Gastrocnemius medialis (tissue), 4 donors: Measurements from ENCODE around the gene KCNIP4. TPM values are rescaled to one million over a fixed set of nuclear protein-coding genes. Genes with fewer than 3 reads are reported as not detected.

Experiments used
- ATAC-seq, 2 donors: fragments of 150-250 bp; one replicate each; pipeline ENCODE4 v1.9.1; 2016
- DNase-seq, 2 donors: peaks; one replicate each; pipeline ENCODE4 v3.0.0-alpha.2; 2019
- H3K27ac ChIP-seq, 4 donors: fragments of 200-600 bp; sonication (generic); 1 replicate in 1 of 4; 2 replicates in 3 of 4; pipeline ENCODE4 v1.5.1; 2016 to 2018; ENCODE audit warnings: mild to moderate bottlenecking in 2 of 4, moderate library complexity in 1 of 4
- H3K27me3 ChIP-seq, 3 donors: fragments of 200-600 bp; sonication (generic) in 2 of 3; 1 replicate in 1 of 3; 2 replicates in 2 of 3; pipeline versions ENCODE4 v1.5.1 to v1.6.0; 2016 to 2019; ENCODE audit warnings: mild to moderate bottlenecking in 1 of 3, moderate library complexity in 1 of 3
- H3K36me3 ChIP-seq, 2 donors: fragments of 200-600 bp; sonication (generic) in 1 of 2; one replicate each; pipeline ENCODE4 v1.5.1; 2017 to 2018
- H3K4me1 ChIP-seq, 2 donors: fragments of 200-600 bp; sonication (generic) in 1 of 2; one replicate each; pipeline ENCODE4 v1.5.1; 2016 to 2017; ENCODE audit warnings: mild to moderate bottlenecking in 2 of 2
- H3K4me3 ChIP-seq, 4 donors: fragments of 200-600 bp; sonication (generic) in 3 of 4; 1 replicate in 1 of 4; 2 replicates in 3 of 4; pipeline ENCODE4 v1.5.1; 2016 to 2019; ENCODE audit warnings: mild to moderate bottlenecking in 2 of 4
- H3K9me3 ChIP-seq, 3 donors: fragments of 200-600 bp; sonication (generic) in 2 of 3; 1 replicate in 1 of 3; 2 replicates in 2 of 3; pipeline ENCODE4 v1.5.1; 2016 to 2019
- CTCF ChIP-seq, 5 experiments: fragments of 450-650 bp in 3 of 5; fragments of 200-600 bp in 2 of 5; sonication (generic) in 2 of 5; IDR thresholded peaks in 4 of 5; conservative IDR thresholded peaks in 1 of 5; 1 replicate in 4 of 5; 2 replicates in 1 of 5; pipeline ENCODE4 v1.5.1; 2016 to 2019; ENCODE audit warnings: antibody characterized with exemption in 5 of 5, mild to moderate bottlenecking in 3 of 5, moderate library complexity in 3 of 5
- POLR2A ChIP-seq, 2 donors: fragments of 450-650 bp; IDR thresholded peaks; one replicate each; pipeline ENCODE4 v1.6.1; 2017; ENCODE audit warnings: antibody characterized with exemption in 2 of 2, mild to moderate bottlenecking in 2 of 2, moderate library complexity in 2 of 2
- in situ Hi-C, 4 donors: fragments of 200-750 bp; cut with MboI; loops; one replicate each; pipeline versions ENCODE4 v1.15.0 to v1.8.0; 2017; ENCODE audit warnings: low sequenced_read_pairs in 4 of 4
- intact Hi-C: fragments of 100-400 bp; cut with DNase I; formaldehyde crosslinking; loops from one replicate; pipeline ENCODE4 v1.15.1; 2023; ENCODE audit warnings: low total_unique reads
- total RNA-seq, 4 donors: library from RNA; depleted of rRNA; stranded (reverse); fragments of >200 nt; gene quantifications; one replicate each; pipeline versions ENCODE4 v1.1.0 to v1.2.3, GENCODE V29; 2016

KCNIP4 gene
- total RNA-seq, 4 donors from 2014 or later, result not detected

GRCh38 chr4:21680326-21680898, 268.2 kb downstream of the KCNIP4 start:
- Histone ChIP-seq H3K4me1 (no peaks in the 10 kb centered on the region), H3K27me3 (no peaks in the 10 kb centered on the region), H3K36me3 (no peaks in the 10 kb centered on the region), H3K9me3 (no peaks in the 10 kb centered on the region), H3K27ac (no peak overlapping the region), H3K4me3 (no peak overlapping the region)
- no peak for ATAC-seq
- DNase-seq, result no peak
- no peak for TF ChIP-seq POLR2A (IDR thresholded peaks at IDR 0.05)
- TF ChIP-seq CTCF (IDR thresholded peaks at IDR 0.05 in 4 of 5, conservative IDR thresholded peaks at IDR 0.05 in 1 of 5), result no peak
- in situ Hi-C loops (no loop called here), intact Hi-C loops (no loop called here)

GRCh38 chr4:21678711-21679110, 269.9 kb downstream of the KCNIP4 start:
- TF ChIP-seq POLR2A (IDR thresholded peaks at IDR 0.05) (no peak), CTCF (IDR thresholded peaks at IDR 0.05 in 4 of 5, conservative IDR thresholded peaks at IDR 0.05 in 1 of 5) (no peak)
- in situ Hi-C loops, result no loop called here
- Histone ChIP-seq H3K36me3 (no peaks in the 10 kb centered on the region), H3K27ac (no peak overlapping the region), H3K9me3 (no peaks in the 10 kb centered on the region), H3K4me1 (no peaks in the 10 kb centered on the region), H3K4me3 (no peak overlapping the region), H3K27me3 (no peaks in the 10 kb centered on the region)
- no peak for ATAC-seq
- intact Hi-C loops, result no loop called here
- no peak for DNase-seq

GRCh38 chr4:21677173-21677572, 271.4 kb downstream of the KCNIP4 start:
- no peak for DNase-seq
- Histone ChIP-seq H3K4me3 (no peak overlapping the region), H3K9me3 (no peaks in the 10 kb centered on the region), H3K36me3 (no peaks in the 10 kb centered on the region), H3K27me3 (no peaks in the 10 kb centered on the region), H3K27ac (no peak overlapping the region), H3K4me1 (no peaks in the 10 kb centered on the region)
- ATAC-seq, result no peak
- TF ChIP-seq CTCF (IDR thresholded peaks at IDR 0.05 in 4 of 5, conservative IDR thresholded peaks at IDR 0.05 in 1 of 5) (no peak), POLR2A (IDR thresholded peaks at IDR 0.05) (no peak)
- intact Hi-C loops, result no loop called here
- in situ Hi-C loops, result no loop called here

GRCh38 chr4:21664355-21664754, 284.2 kb downstream of the KCNIP4 start:
- Histone ChIP-seq H3K4me3 (no peak overlapping the region), H3K4me1 (no peaks in the 10 kb centered on the region), H3K36me3 (no peaks in the 10 kb centered on the region), H3K9me3 (no peaks in the 10 kb centered on the region), H3K27ac (no peak overlapping the region), H3K27me3 (no peaks in the 10 kb centered on the region)
- no peak for DNase-seq
- no peak for TF ChIP-seq CTCF (IDR thresholded peaks at IDR 0.05 in 4 of 5, conservative IDR thresholded peaks at IDR 0.05 in 1 of 5)
- TF ChIP-seq POLR2A (IDR thresholded peaks at IDR 0.05), result no peak
- no peak for ATAC-seq
- in situ Hi-C loops, result no loop called here
- intact Hi-C loops, result no loop called here

GRCh38 chr4:21656832-21657231, 291.7 kb downstream of the KCNIP4 start:
- TF ChIP-seq POLR2A (IDR thresholded peaks at IDR 0.05) (no peak), CTCF (IDR thresholded peaks at IDR 0.05 in 4 of 5, conservative IDR thresholded peaks at IDR 0.05 in 1 of 5) (no peak)
- H3K27me3 ChIP-seq, result no peaks in the 10 kb centered on the region
- in situ Hi-C loops, result no loop called here
- intact Hi-C loops, result no loop called here
- H3K27ac ChIP-seq, result no peak overlapping the region
- no peaks in the 10 kb centered on the region for H3K9me3 ChIP-seq
- H3K4me1 ChIP-seq, result no peaks in the 10 kb centered on the region
- H3K36me3 ChIP-seq, result no peaks in the 10 kb centered on the region
- no peak overlapping the region for H3K4me3 ChIP-seq
- DNase-seq (no peak), ATAC-seq (no peak)
